ENCODE measurements around the gene FTL. TPM values are rescaled to one million over a fixed set of nuclear protein-coding genes. Genes with fewer than 3 reads are reported as not detected.

The FTL gene
- total RNA-seq, 1 experiment from 2014 or later, result 2,963 TPM

DNA sequence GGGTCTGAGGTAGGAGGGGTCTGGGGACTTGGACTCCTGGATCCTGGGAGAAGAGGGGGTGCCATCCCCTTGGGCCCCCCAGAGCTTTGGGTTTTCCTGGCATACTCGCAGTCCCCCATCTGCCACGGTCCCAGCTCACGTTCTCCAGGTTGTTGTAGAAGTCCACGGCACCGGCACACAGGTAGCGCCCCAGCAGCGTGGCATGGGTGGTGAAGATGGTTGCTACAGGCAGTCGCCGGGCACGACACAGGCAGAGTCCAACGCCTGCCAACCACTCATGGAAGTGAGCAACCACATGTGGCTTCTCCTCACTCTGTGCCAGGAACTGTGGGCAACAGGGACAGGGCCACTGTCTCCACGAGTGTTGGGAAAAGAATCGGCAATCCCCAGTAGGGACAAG, 20.6 kb downstream of the FTL start:
- H3K27me3 ChIP-seq (replicated peaks; ENCODE audit: control insufficient read depth, insufficient read depth, low read length), result no peaks in the 10 kb centered on the region
- peaks cover 74% of the 10 kb centered on the region for H3K36me3 Mint-ChIP-seq (ENCODE audit: insufficient read depth, unreplicated experiment)
- intact Hi-C loops (cut with micrococcal nuclease; ENCODE audit: unreplicated experiment), result no loop called here
- no peak overlapping the region for H3K4me3 ChIP-seq (ENCODE audit: low read depth, low read length)
- H3K9me3 Mint-ChIP-seq (ENCODE audit: unreplicated experiment), result no peaks in the 10 kb centered on the region
- peaks cover 7% of the 10 kb centered on the region; the same call in 1 of the 2 replicates for H3K4me1 ChIP-seq
- H3K4me1 Mint-ChIP-seq (ENCODE audit: low read depth, unreplicated experiment), result peaks cover 23% of the 10 kb centered on the region
- POLR2A ChIA-PET, result no interaction called here
- no peak overlapping the region for H3K4me3 Mint-ChIP-seq (ENCODE audit: unreplicated experiment)
- H3K9me3 ChIP-seq, result no peaks in the 10 kb centered on the region
- BruUV-seq (replicated peaks), result no TSS peak
- DNase-seq, result no peak
- peaks cover 5% of the 10 kb centered on the region; the same call in 1 of the 2 replicates for H3K36me3 ChIP-seq (ENCODE audit: control insufficient read depth, insufficient read depth, low read length)
- no peak overlapping the region for H3K27ac Mint-ChIP-seq (ENCODE audit: unreplicated experiment)
- TF ChIP-seq, protein P1, sequence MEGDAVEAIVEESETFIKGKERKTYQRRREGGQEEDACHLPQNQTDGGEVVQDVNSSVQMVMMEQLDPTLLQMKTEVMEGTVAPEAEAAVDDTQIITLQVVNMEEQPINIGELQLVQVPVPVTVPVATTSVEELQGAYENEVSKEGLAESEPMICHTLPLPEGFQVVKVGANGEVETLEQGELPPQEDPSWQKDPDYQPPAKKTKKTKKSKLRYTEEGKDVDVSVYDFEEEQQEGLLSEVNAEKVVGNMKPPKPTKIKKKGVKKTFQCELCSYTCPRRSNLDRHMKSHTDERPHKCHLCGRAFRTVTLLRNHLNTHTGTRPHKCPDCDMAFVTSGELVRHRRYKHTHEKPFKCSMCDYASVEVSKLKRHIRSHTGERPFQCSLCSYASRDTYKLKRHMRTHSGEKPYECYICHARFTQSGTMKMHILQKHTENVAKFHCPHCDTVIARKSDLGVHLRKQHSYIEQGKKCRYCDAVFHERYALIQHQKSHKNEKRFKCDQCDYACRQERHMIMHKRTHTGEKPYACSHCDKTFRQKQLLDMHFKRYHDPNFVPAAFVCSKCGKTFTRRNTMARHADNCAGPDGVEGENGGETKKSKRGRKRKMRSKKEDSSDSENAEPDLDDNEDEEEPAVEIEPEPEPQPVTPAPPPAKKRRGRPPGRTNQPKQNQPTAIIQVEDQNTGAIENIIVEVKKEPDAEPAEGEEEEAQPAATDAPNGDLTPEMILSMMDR (IDR thresholded peaks at IDR 0.05; ENCODE audit: insufficient read depth in 1 of 2, low read depth in 1 of 2, low read length in 1 of 2, severe bottlenecking in 1 of 2, unreplicated experiment in 1 of 2), result no peak
- CTCF ChIA-PET, result no interaction called here
- no peaks in the 10 kb centered on the region for H3K27me3 Mint-ChIP-seq (ENCODE audit: insufficient read depth, unreplicated experiment)

DNA sequence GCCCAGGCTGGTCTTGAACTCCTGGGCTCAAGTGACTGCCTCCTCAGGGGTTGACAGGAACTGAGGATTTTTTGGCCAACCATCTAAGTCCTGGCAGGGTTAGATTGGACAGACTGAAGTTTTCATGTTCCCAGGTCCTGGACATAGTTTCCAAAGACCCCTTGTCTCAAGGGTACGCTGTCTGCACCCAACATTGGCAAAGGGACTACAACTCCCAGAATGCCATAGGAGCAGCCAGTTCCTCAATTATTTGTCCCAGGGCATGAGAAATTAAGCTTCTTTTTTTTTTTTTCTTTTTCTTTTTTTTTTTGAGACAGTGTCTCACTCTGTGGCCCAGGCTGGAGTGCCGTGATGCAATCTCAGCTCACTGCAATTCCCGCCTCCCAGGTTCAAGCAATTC, 21.1 kb downstream of the FTL start:
- peaks cover 23% of the 10 kb centered on the region for H3K4me1 Mint-ChIP-seq (ENCODE audit: low read depth, unreplicated experiment)
- H3K9me3 Mint-ChIP-seq (ENCODE audit: unreplicated experiment), result no peaks in the 10 kb centered on the region
- CTCF ChIA-PET, result interaction anchor here (0.6 to 1.2 kb wide), 2 partner anchors 144 to 164 kb away, joined by 3 to 7 read pairs; no protein-coding TSS in a partner anchor
- H3K4me3 Mint-ChIP-seq (ENCODE audit: unreplicated experiment), result no peak overlapping the region
- H3K27ac Mint-ChIP-seq (ENCODE audit: unreplicated experiment), result no peak overlapping the region
- Histone ChIP-seq H3K36me3 (ENCODE audit: control insufficient read depth, insufficient read depth, low read length) (peaks cover 5% of the 10 kb centered on the region; the same call in 1 of the 2 replicates), H3K4me1 (peaks cover 7% of the 10 kb centered on the region; the same call in 1 of the 2 replicates), H3K4me3 (ENCODE audit: low read depth, low read length) (no peak overlapping the region), H3K9me3 (no peaks in the 10 kb centered on the region), H3K27me3 (replicated peaks; ENCODE audit: control insufficient read depth, insufficient read depth, low read length) (no peaks in the 10 kb centered on the region)
- intact Hi-C loops (cut with micrococcal nuclease; ENCODE audit: unreplicated experiment), result no loop called here
- H3K27me3 Mint-ChIP-seq (ENCODE audit: insufficient read depth, unreplicated experiment), result no peaks in the 10 kb centered on the region
- TF ChIP-seq, protein P1 (IDR thresholded peaks at IDR 0.05; ENCODE audit: insufficient read depth in 1 of 2, low read depth in 1 of 2, low read length in 1 of 2, severe bottlenecking in 1 of 2, unreplicated experiment in 1 of 2), result no peak
- BruUV-seq (replicated peaks), result no TSS peak
- POLR2A ChIA-PET, result no interaction called here
- H3K36me3 Mint-ChIP-seq (ENCODE audit: insufficient read depth, unreplicated experiment), result peaks cover 76% of the 10 kb centered on the region
- DNase-seq, result no peak

DNA sequence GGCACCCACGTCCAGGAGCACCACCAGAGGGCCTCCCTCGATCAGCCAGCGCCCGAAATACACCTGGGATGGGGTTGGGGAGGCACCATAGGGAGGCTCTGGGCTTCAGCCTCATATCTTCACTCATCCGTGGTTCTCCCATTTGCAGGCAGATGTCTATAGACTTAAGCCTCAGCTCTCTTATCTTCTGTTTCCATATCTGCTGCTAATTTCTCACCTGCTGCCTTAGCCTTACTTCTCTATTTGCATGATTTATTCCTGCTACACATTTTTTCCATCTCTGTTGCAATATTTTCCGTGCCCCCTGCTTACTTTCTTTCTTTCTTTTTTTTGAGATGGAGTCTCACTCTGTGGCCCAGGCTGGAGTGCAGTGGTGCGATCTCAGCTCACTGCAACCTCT, 22.2 kb downstream of the FTL start:
- Histone ChIP-seq H3K4me3 (ENCODE audit: low read depth, low read length) (no peak overlapping the region), H3K4me1 (peaks cover 13% of the 10 kb centered on the region; the same call in 1 of the 2 replicates), H3K27me3 (replicated peaks; ENCODE audit: control insufficient read depth, insufficient read depth, low read length) (no peaks in the 10 kb centered on the region), H3K36me3 (ENCODE audit: control insufficient read depth, insufficient read depth, low read length) (peaks cover 5% of the 10 kb centered on the region; the same call in 1 of the 2 replicates), H3K9me3 (no peaks in the 10 kb centered on the region)
- intact Hi-C loops (cut with micrococcal nuclease; ENCODE audit: unreplicated experiment), result no loop called here
- H3K36me3 Mint-ChIP-seq (ENCODE audit: insufficient read depth, unreplicated experiment), result peaks cover 84% of the 10 kb centered on the region
- H3K9me3 Mint-ChIP-seq (ENCODE audit: unreplicated experiment), result no peaks in the 10 kb centered on the region
- ChIA-PET CTCF (interaction anchor here (1.2 kb wide), 1 partner anchor 145 kb away, joined by 3 read pairs; no protein-coding TSS in a partner anchor), POLR2A (no interaction called here)
- peaks cover 23% of the 10 kb centered on the region for H3K4me1 Mint-ChIP-seq (ENCODE audit: low read depth, unreplicated experiment)
- no peaks in the 10 kb centered on the region for H3K27me3 Mint-ChIP-seq (ENCODE audit: insufficient read depth, unreplicated experiment)
- DNase-seq, result no peak
- TF ChIP-seq, protein P1 (IDR thresholded peaks at IDR 0.05; ENCODE audit: insufficient read depth in 1 of 2, low read depth in 1 of 2, low read length in 1 of 2, severe bottlenecking in 1 of 2, unreplicated experiment in 1 of 2), result no peak
- no peak overlapping the region for H3K27ac Mint-ChIP-seq (ENCODE audit: unreplicated experiment)
- H3K4me3 Mint-ChIP-seq (ENCODE audit: unreplicated experiment), result no peak overlapping the region
- BruUV-seq (replicated peaks), result no TSS peak
